Activated B cell treated with CpG ODN at 0.5 μM for 24 hours (primary cell): ENCODE results near the gene CNOT8. TPM values are rescaled to one million over a fixed set of nuclear protein-coding genes. Genes with fewer than 3 reads are reported as not detected.

Experiments used
- ATAC-seq: fragments of 200-7000 bp; cut with Tn5 transposase; one replicate; pipeline ENCODE4 v1.10.0; 2021; ENCODE audit warnings: low read depth, mild to moderate bottlenecking, moderate library complexity
- CTCF ChIA-PET: fragments of 350-600 bp; sonication (Branson Sonifier 250); formaldehyde crosslinking; loops from one replicate; lab custom pipeline; 2021; ENCODE audit warnings: antibody characterized with exemption; lab: Charles Lee
- POLR2A ChIA-PET: fragments of 350-600 bp; sonication (Branson Sonifier 250); formaldehyde crosslinking; loops from one replicate; lab custom pipeline; 2021; ENCODE audit warnings: antibody characterized with exemption; lab: Charles Lee
- DNase-seq: peaks from one replicate; pipeline ENCODE4 v3.0.0; 2022
- H3K27ac Mint-ChIP-seq: one replicate; pipeline ENCODE4 v1.8.0; 2020; ENCODE audit warnings: mixed read lengths
- H3K27me3 Mint-ChIP-seq: one replicate; pipeline ENCODE4 v1.8.0; 2021; ENCODE audit warnings: mixed read lengths
- H3K36me3 Mint-ChIP-seq: one replicate; pipeline ENCODE4 v1.8.0; 2021; ENCODE audit warnings: low read depth, mixed read lengths
- H3K4me1 Mint-ChIP-seq: one replicate; pipeline ENCODE4 v1.8.0; 2021; ENCODE audit warnings: mixed read lengths
- H3K4me3 Mint-ChIP-seq: one replicate; pipeline ENCODE4 v1.8.0; 2020; ENCODE audit warnings: mild to moderate bottlenecking, mixed read lengths
- H3K9me3 Mint-ChIP-seq: one replicate; pipeline ENCODE4 v1.8.0; 2020; ENCODE audit warnings: mixed read lengths
- CTCF ChIP-seq: fragments of 200-600 bp; IDR thresholded peaks from one replicate; pipeline ENCODE4 v1.8.0; 2022; ENCODE audit warnings: antibody characterized with exemption, mild to moderate bottlenecking
- intact Hi-C: fragments of 100-400 bp; cut with micrococcal nuclease; formaldehyde crosslinking; loops from one replicate; pipeline ENCODE4 v1.15.1; 2024
- total RNA-seq: library from RNA; stranded (reverse); gene quantifications from 2 replicates; pipeline ENCODE4 v1.2.3, GENCODE V29; 2022

The CNOT8 gene
- total RNA-seq, 1 donor from 2014 or later = 57.3 TPM

- no peak for ATAC-seq
- intact Hi-C loops = no loop called here
- ChIA-PET CTCF (no interaction called here), POLR2A (no interaction called here)
- no peaks in the 10 kb centered on the region for H3K36me3 Mint-ChIP-seq
- peaks cover 2% of the 10 kb centered on the region for H3K4me1 Mint-ChIP-seq
- no peaks in the 10 kb centered on the region for H3K9me3 Mint-ChIP-seq
- H3K27ac Mint-ChIP-seq = no peak overlapping the region
- H3K27me3 Mint-ChIP-seq = no peaks in the 10 kb centered on the region
- H3K4me3 Mint-ChIP-seq = no peak overlapping the region
- no peak for DNase-seq
- no peak for TF ChIP-seq CTCF
These were observed 9.1 kb upstream of the CNOT8 start for GRCh38 chr5:154849264-154849785.

GRCh38 chr5:154849791-154850201, 8.6 kb upstream of the CNOT8 start:
- H3K36me3 Mint-ChIP-seq = no peaks in the 10 kb centered on the region
- no peaks in the 10 kb centered on the region for H3K9me3 Mint-ChIP-seq
- H3K4me1 Mint-ChIP-seq = peaks cover 2% of the 10 kb centered on the region
- DNase-seq = no peak
- H3K27me3 Mint-ChIP-seq = no peaks in the 10 kb centered on the region
- TF ChIP-seq CTCF = no peak
- no peak overlapping the region for H3K4me3 Mint-ChIP-seq
- no peak overlapping the region for H3K27ac Mint-ChIP-seq
- intact Hi-C loops = no loop called here
- ATAC-seq = no peak
- ChIA-PET POLR2A (no interaction called here), CTCF (no interaction called here)

GRCh38 chr5:154850255-154851062, 8.0 kb upstream of the CNOT8 start, which contains the start of gene FAXDC2:
FAXDC2 (minus strand) TSS chr5:154850603; CDS start chr5:154838178, 12,425 bp downstream.
- peaks cover 2% of the 10 kb centered on the region for H3K4me1 Mint-ChIP-seq
- no peak for TF ChIP-seq CTCF
- H3K36me3 Mint-ChIP-seq = no peaks in the 10 kb centered on the region
- POLR2A ChIA-PET = interaction anchor here (0.6 kb wide), 1 partner anchor 34 kb away, joined by 4 read pairs; no protein-coding TSS in a partner anchor
- ATAC-seq (no peak), DNase-seq (no peak)
- H3K9me3 Mint-ChIP-seq = no peaks in the 10 kb centered on the region
- CTCF ChIA-PET = no interaction called here
- no peaks in the 10 kb centered on the region for H3K27me3 Mint-ChIP-seq
- no peak within 1 kb of the TSS for H3K27ac Mint-ChIP-seq
- no peak within 1 kb of the TSS for H3K4me3 Mint-ChIP-seq
- intact Hi-C loops = no loop called here

GRCh38 chr5:154851351-154851750, 7.1 kb upstream of the CNOT8 start:
- Mint-ChIP-seq H3K9me3 (no peaks in the 10 kb centered on the region), H3K4me3 (no peak overlapping the region), H3K4me1 (peaks cover 2% of the 10 kb centered on the region), H3K36me3 (no peaks in the 10 kb centered on the region), H3K27ac (no peak overlapping the region), H3K27me3 (no peaks in the 10 kb centered on the region)
- intact Hi-C loops = no loop called here
- no peak for TF ChIP-seq CTCF
- CTCF ChIA-PET = no interaction called here
- no peak for ATAC-seq
- DNase-seq = no peak
- POLR2A ChIA-PET = no interaction called here
